NT2/D1 (cell line): ENCODE results near the gene SGCD.

Experiments used
- DNase-seq: peaks from one replicate; pipeline ENCODE4 v3.0.0-alpha.2; 2011; ENCODE audit warnings: low read depth, low spot score
- H3K27me3 ChIP-seq: 2 replicates; pipeline ENCODE4 v1.6.0; 2011; ENCODE audit warnings: mild to moderate bottlenecking; ENCODE audit not compliant: insufficient read length, insufficient read depth
- H3K36me3 ChIP-seq: 2 replicates; pipeline ENCODE4 v1.6.1; 2011; ENCODE audit warnings: mild to moderate bottlenecking, low read length, mixed read lengths; ENCODE audit not compliant: insufficient read depth, insufficient read length
- H3K4me1 ChIP-seq: 2 replicates; pipeline ENCODE4 v1.5.1; 2011; ENCODE audit not compliant: insufficient read depth, insufficient read length
- H3K4me3 ChIP-seq: 2 replicates; pipeline ENCODE4 v1.5.1; 2011; ENCODE audit warnings: low read depth; ENCODE audit not compliant: insufficient read length
- H3K9ac ChIP-seq: 2 replicates; pipeline ENCODE4 v1.6.0; 2011; ENCODE audit warnings: low read depth; ENCODE audit not compliant: insufficient read length
- H3K9me3 ChIP-seq: 2 replicates; pipeline ENCODE4 v1.5.1; 2011; ENCODE audit warnings: mild to moderate bottlenecking, low read length; ENCODE audit not compliant: insufficient read depth
- SUZ12 ChIP-seq: IDR thresholded peaks from 2 replicates; pipeline ENCODE4 v1.6.1; 2011; ENCODE audit not compliant: insufficient read length, insufficient read depth; ENCODE audit errors: extremely low read depth
- YY1 ChIP-seq: IDR thresholded peaks from 2 replicates; pipeline ENCODE4 v1.6.1; 2011; ENCODE audit not compliant: insufficient read length, insufficient read depth
- ZNF274 ChIP-seq: IDR thresholded peaks from 2 replicates; pipeline ENCODE4 v1.6.1; 2011; ENCODE audit warnings: mild to moderate bottlenecking, low read depth, low read length

SGCD gene

DNA sequence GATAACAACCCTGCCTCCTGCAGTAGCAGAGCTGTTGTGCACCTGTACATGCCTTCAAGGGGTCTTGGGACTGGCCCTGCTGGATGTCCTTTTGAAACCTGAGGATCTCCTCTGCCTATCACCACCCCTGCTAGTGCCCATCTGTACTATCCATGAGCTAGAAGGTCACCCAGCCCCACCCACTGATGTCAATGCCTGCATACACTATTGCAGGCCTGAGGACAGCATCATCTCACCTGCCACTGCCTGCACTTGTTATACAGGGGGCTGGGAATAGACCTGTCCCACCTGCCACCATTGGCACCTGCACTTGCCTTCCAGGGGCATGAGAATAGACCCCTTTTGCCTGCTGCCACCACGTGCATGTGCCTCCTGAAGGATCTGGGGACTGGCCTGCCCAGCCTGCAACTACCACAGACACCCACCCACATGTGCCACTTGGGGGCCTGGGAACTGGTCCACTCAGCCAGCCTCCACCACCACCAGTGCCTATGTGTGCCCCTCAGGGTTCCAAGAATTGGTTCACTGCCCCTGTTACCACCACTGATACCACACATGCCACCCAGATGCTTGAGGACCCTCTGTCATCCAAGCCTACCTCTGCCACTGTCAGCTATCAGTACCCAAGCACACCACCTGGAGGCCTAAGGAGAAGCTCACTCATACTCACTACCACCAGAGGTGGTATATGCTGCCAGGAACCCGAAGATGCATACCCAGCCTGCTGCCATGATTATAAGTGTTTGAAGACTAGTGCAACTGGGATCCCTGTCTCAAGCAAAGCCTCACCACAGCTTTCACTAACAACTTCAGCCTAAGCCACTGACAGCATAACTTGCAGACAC lies 159.7 kb downstream of the SGCD start:
- H3K4me1 ChIP-seq, result no peaks in the 10 kb centered on the region
- no peaks in the 10 kb centered on the region for H3K27me3 ChIP-seq
- no peak for DNase-seq
- TF ChIP-seq YY1 (no peak), SUZ12 (no peak), ZNF274 (no peak)
- no peaks in the 10 kb centered on the region for H3K9me3 ChIP-seq
- no peak overlapping the region for H3K4me3 ChIP-seq
- H3K9ac ChIP-seq, result no peak overlapping the region
- H3K36me3 ChIP-seq, result no peaks in the 10 kb centered on the region

GRCh38 chr5:156491766-156492165 lies 164.8 kb downstream of the SGCD start:
- Histone ChIP-seq H3K4me3 (no peak overlapping the region), H3K4me1 (no peaks in the 10 kb centered on the region), H3K9ac (no peak overlapping the region), H3K27me3 (no peaks in the 10 kb centered on the region), H3K9me3 (no peaks in the 10 kb centered on the region), H3K36me3 (no peaks in the 10 kb centered on the region)
- DNase-seq, result no peak
- TF ChIP-seq SUZ12, result no peak
- TF ChIP-seq ZNF274, result no peak
- no peak for TF ChIP-seq YY1

GRCh38 chr5:156496291-156496690 lies 169.3 kb downstream of the SGCD start:
- Histone ChIP-seq H3K4me3 (no peak overlapping the region), H3K36me3 (no peaks in the 10 kb centered on the region), H3K27me3 (no peaks in the 10 kb centered on the region), H3K4me1 (no peaks in the 10 kb centered on the region), H3K9ac (no peak overlapping the region), H3K9me3 (no peaks in the 10 kb centered on the region)
- DNase-seq, result no peak
- TF ChIP-seq YY1, result no peak
- TF ChIP-seq SUZ12, result no peak
- no peak for TF ChIP-seq ZNF274

GRCh38 chr5:156497804-156498208 lies 170.8 kb downstream of the SGCD start:
- DNase-seq, result no peak
- H3K4me1 ChIP-seq, result no peaks in the 10 kb centered on the region
- no peaks in the 10 kb centered on the region for H3K27me3 ChIP-seq
- no peak overlapping the region for H3K4me3 ChIP-seq
- no peaks in the 10 kb centered on the region for H3K36me3 ChIP-seq
- no peak overlapping the region for H3K9ac ChIP-seq
- no peaks in the 10 kb centered on the region for H3K9me3 ChIP-seq
- no peak for TF ChIP-seq SUZ12
- no peak for TF ChIP-seq YY1
- no peak for TF ChIP-seq ZNF274

GRCh38 chr5:156498226-156498980 lies 171.4 kb downstream of the SGCD start:
- TF ChIP-seq YY1 (no peak), SUZ12 (no peak), ZNF274 (no peak)
- H3K9me3 ChIP-seq, result no peaks in the 10 kb centered on the region
- no peak for DNase-seq
- no peaks in the 10 kb centered on the region for H3K27me3 ChIP-seq
- H3K9ac ChIP-seq, result no peak overlapping the region
- H3K4me1 ChIP-seq, result no peaks in the 10 kb centered on the region
- H3K36me3 ChIP-seq, result no peaks in the 10 kb centered on the region
- no peak overlapping the region for H3K4me3 ChIP-seq

- H3K4me3 ChIP-seq, result no peak overlapping the region
- no peak overlapping the region for H3K9ac ChIP-seq
- H3K36me3 ChIP-seq, result no peaks in the 10 kb centered on the region
- DNase-seq, result no peak
- no peaks in the 10 kb centered on the region for H3K9me3 ChIP-seq
- no peaks in the 10 kb centered on the region for H3K27me3 ChIP-seq
- no peaks in the 10 kb centered on the region for H3K4me1 ChIP-seq
- no peak for TF ChIP-seq YY1
- no peak for TF ChIP-seq ZNF274
- TF ChIP-seq SUZ12, result no peak
Observed at GRCh38 chr5:156500755-156501154, 173.8 kb downstream of the SGCD start.

DNA sequence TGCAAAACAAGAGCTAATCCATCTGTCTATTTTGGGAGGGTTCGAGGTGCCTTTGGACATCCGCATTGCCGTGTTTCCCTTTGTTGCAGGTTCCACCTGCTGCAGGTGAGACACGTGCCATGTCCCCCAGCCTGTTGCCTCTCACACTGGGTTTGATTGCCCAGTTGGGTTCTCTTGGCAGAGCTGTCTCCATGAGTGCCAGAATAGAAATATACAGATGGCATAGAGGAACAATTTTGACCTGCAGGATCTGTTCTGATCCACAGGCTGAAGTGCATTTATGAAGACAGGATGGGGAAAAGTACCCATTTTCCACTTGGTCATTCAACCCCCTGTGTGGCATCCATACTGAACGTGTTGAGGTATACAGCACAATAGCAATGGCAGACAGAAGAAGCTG lies 178.1 kb downstream of the SGCD start:
- H3K4me1 ChIP-seq, result no peaks in the 10 kb centered on the region
- no peak overlapping the region for H3K4me3 ChIP-seq
- no peak for TF ChIP-seq SUZ12
- TF ChIP-seq YY1, result no peak
- TF ChIP-seq ZNF274, result no peak
- no peaks in the 10 kb centered on the region for H3K9me3 ChIP-seq
- DNase-seq, result no peak
- H3K9ac ChIP-seq, result no peak overlapping the region
- no peaks in the 10 kb centered on the region for H3K27me3 ChIP-seq
- no peaks in the 10 kb centered on the region for H3K36me3 ChIP-seq
